NB4 (cell line): ENCODE measurements around the gene LAMA5.

ENCODE experiments used
- CTCF ChIP-seq: IDR thresholded peaks from one replicate; pipeline ENCODE4 v1.5.1; 2012; ENCODE audit warnings: low read depth, low read length
- MYC ChIP-seq: IDR thresholded peaks from 2 replicates; pipeline ENCODE4 v1.6.1; 2011; ENCODE audit warnings: low read depth, low read length
- POLR2A ChIP-seq: IDR thresholded peaks from 2 replicates; pipeline ENCODE4 v1.6.1; 2011; ENCODE audit warnings: mild to moderate bottlenecking; ENCODE audit not compliant: insufficient read length; ENCODE audit errors: extremely low read depth

- TF ChIP-seq CTCF (no peak), POLR2A (no peak), MYC (no peak)
These were observed at the start of gene LAMA5 for GRCh38 chr20:62367136-62367632.
